Fibroblast of skin of left biceps (primary cell): ENCODE measurements around the gene FERMT3.

ENCODE experiments used
- DNase-seq, 2 experiments: peaks; one replicate each; pipeline ENCODE4 v3.0.0-alpha.2; 2013; ENCODE audit warnings: low read depth in 2 of 2

Gene FERMT3

DNA sequence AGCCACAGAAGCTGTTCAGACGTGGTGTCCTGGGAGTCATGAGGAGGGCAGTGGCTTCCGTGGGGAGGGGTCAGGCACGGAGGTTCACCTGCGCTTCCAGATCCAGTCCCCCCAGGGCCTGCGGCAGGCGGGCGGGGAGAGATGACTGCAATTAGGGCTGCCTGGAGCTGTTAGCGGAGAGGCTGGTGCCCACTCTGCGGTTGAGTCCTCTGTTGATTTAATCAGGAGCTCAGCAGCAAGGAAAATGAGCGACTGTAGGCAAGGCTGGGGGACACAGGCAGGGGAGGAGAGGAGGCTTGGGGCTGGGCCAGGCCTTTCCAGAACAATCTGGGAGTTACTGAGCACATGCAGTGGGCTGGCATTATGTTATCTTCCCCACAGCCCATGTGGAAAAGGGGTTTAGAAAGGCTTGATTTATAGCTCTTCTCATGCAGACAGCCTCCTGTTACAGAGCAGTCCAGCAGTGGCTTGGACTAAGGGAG lies 57.9 kb downstream of the FERMT3 start:
- no peak for DNase-seq

GRCh38 chr11:64265176-64266160 lies 58.9 kb downstream of the FERMT3 start:
- DNase-seq, result no peak

GRCh38 chr11:64266339-64266738 lies 59.8 kb downstream of the FERMT3 start:
- no peak for DNase-seq

DNA sequence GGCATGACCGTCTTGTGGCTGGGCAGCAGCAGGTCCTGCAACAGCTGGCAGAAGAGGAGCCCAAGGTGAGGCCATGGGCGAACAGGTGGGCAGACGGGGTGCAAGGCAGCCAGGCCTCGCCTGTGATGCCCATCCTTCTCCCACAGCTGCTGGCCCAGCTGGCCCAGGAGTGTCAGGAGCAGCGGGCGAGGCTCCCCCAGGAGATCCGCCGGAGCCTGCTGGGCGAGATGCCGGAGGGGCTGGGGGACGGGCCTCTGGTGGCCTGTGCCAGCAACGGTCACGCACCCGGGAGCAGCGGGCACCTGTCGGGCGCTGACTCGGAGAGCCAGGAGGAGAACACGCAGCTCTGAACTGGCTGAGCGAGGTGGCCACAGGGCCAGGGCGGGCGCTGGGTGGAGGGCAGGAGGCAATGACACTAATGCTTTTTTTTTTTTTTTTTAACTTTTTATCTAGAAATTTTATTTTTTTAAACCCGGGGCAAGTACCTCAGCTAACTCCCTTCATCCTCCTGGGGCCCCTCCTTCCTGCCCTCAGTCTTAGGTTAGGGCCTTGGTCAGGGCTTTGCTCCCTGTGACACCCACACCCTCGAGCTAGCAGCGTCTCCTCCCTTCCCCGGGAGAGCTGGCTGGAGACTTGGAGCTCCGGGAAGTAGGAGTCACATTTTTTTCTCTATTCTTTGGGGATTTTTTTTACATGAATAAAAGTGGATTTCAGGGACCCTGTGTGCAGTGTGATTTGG lies 60.9 kb downstream of the FERMT3 start:
- DNase-seq, result no peak

DNA sequence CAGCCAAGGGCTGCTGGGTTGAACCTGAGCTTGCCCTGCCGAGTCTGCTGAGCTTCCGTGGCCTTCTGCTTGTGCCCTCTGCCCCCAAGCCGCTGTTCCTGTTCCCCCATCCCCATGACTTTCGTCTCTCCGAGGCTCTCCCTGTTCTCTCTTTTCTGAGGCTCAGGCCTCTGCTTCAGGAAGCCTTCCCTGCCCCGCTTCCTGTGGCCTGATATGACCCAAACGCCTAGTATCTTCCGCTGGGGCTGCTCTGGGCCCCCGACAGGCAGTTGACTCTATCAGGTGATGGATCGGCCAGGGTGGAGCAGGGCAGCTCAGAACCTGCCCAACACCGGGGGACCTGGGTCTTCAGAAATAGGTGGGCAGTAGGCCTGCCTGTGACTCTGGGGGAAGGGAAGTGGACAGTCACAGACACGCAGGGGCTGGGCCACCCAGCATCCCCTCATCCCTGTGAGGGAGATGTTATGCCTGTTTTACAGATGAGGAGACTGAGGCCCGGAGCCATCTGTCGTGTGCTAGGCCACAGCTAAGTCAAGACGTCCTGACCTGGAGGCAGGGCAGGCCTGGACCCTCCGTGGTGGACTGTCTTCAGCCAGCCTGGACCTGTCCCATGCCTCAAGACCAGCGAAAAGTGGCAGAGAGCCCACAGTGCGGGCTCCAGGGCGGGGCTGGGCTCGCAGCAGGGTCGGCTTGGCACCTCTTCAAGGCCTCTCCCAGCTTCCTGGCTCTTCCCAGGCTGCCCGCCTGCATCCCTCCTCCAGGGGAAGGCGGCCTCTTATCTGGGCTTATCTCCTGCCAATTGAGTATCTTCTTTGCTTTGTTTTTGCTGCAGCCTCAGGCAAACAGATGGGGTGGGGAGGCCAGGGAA lies 61.7 kb downstream of the FERMT3 start:
- no peak for DNase-seq

GRCh38 chr11:64268893-64269539 lies 62.5 kb downstream of the FERMT3 start:
- DNase-seq, result no peak

DNA sequence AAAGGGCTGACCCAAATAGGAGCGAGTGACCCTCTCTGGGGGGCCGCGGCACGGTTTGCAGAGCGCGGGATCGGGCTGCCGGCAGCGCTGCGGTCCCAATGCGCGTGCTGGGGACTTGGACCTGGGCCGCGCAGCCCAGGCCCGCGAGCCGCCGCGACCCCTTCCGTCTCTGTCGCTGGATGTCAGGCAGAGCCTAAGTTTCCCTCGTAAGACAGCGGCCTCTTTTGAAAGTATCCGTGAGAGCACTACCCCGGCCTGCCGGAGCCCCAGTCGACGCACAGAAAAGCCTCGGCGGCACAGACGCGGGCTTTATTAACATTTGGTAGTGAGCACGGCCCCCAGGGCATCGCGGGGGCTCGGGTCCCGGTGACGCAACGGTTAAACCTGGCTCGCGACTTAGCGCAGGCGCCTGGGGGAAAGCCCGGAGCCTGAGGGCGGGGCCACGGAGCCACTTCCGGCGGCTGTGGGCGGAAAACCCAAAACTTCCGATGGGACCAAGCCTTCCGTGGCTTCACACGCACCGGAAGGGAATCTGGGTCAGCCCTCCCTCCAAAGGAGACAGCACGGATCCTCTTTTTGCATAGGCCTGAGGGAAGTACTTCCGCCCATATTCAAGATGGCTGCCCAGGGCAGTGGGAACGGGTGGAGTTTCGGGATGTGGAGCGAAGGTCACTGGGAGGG lies 63.2 kb downstream of the FERMT3 start:
- peak; percentile 100 for DNase-seq
